IMR-90 (cell line): ENCODE measurements around the gene MAP1A. TPM values are rescaled to one million over a fixed set of nuclear protein-coding genes. Genes with fewer than 3 reads are reported as not detected.
A peak's percentile ranks its signal among the peaks of the same experiment; 100 is the strongest.

Experiments used
- ATAC-seq: fragments of 200-7000 bp; cut with Tn5 transposase; 2 replicates; pipeline ENCODE4 v1.9.1; 2020; ENCODE audit warnings: low read depth, mild to moderate bottlenecking, moderate library complexity
- BruUV-seq: library from RNA; stranded (reverse); fragments of 400-500 nt; replicated peaks from 2 replicates; lab custom pipeline; 2021; lab: Mats Ljungman, UMichigan
- CTCF ChIA-PET: fragments of 300-600 bp; formaldehyde crosslinking; extraction: SDS; loops from one replicate; lab custom pipeline; 2021; ENCODE audit warnings: antibody characterized with exemption; lab: Yijun Ruan, JAX
- POLR2A ChIA-PET: fragments of 300-600 bp; sonication (Branson Sonifier 250); formaldehyde crosslinking; loops from one replicate; lab custom pipeline; 2022; ENCODE audit warnings: antibody characterized with exemption; ENCODE audit not compliant: unreplicated experiment; lab: Charles Lee
- DNase-seq: peaks from one replicate; pipeline ENCODE4 v3.0.0; 2013
- H2AFZ ChIP-seq: replicated peaks from 2 replicates; pipeline ENCODE3; 2013; ENCODE audit warnings: low read length, mild to moderate bottlenecking; ENCODE audit not compliant: poor library complexity
- H2AK5ac ChIP-seq: 2 replicates; pipeline ENCODE4 v1.6.1; 2013; ENCODE audit warnings: low read depth, low read length, inconsistent platforms
- H2AK9ac ChIP-seq: replicated peaks from 2 replicates; pipeline ENCODE3; 2013; ENCODE audit warnings: mild to moderate bottlenecking, low read depth, low read length, moderate library complexity; ENCODE audit not compliant: poor library complexity
- H2BK120ac ChIP-seq: 2 replicates; pipeline ENCODE4 v1.6.1; 2013; ENCODE audit warnings: low read depth, low read length, inconsistent platforms
- H2BK15ac ChIP-seq: 3 replicates; pipeline ENCODE4 v1.6.1; 2013; ENCODE audit warnings: low read depth, low read length, inconsistent platforms
- H2BK20ac ChIP-seq: 2 replicates; pipeline ENCODE4 v1.6.1; 2013; ENCODE audit warnings: low read depth, mild to moderate bottlenecking, inconsistent platforms, low read length, moderate library complexity
- H2BK5ac ChIP-seq: 2 replicates; pipeline ENCODE4 v1.6.1; 2013; ENCODE audit warnings: mild to moderate bottlenecking, low read depth, low read length, inconsistent platforms; ENCODE audit not compliant: poor library complexity, severe bottlenecking
- H3K14ac ChIP-seq: replicated peaks from 2 replicates; pipeline ENCODE4 v1.6.1; 2013; ENCODE audit warnings: low read depth, low read length, inconsistent platforms
- H3K18ac ChIP-seq: 2 replicates; pipeline ENCODE4 v1.6.1; 2013; ENCODE audit warnings: low read depth, low read length, control low read depth
- H3K23ac ChIP-seq: 2 replicates; pipeline ENCODE4 v1.6.1; 2013; ENCODE audit warnings: low read depth, low read length, inconsistent platforms
- H3K27ac ChIP-seq: 2 replicates; pipeline ENCODE4 v1.5.1; 2013; ENCODE audit warnings: mild to moderate bottlenecking, control low read depth, low read length; ENCODE audit not compliant: insufficient read depth
- H3K27me3 ChIP-seq: 2 replicates; pipeline ENCODE4 v1.6.1; 2013; ENCODE audit warnings: low read length; ENCODE audit not compliant: control insufficient read depth, insufficient read depth
- H3K36me3 ChIP-seq: 2 replicates; pipeline ENCODE4 v1.6.1; 2013; ENCODE audit warnings: low read length, mixed read lengths; ENCODE audit not compliant: control insufficient read depth, insufficient read depth
- H3K4ac ChIP-seq: 2 replicates; pipeline ENCODE4 v1.6.1; 2013; ENCODE audit warnings: low read depth, low read length, inconsistent platforms
- H3K4me1 ChIP-seq: 2 replicates; pipeline ENCODE4 v1.6.1; 2013; ENCODE audit warnings: low read length, mixed read lengths; ENCODE audit not compliant: control insufficient read depth, insufficient read depth
- H3K4me2 ChIP-seq: 2 replicates; pipeline ENCODE4 v1.6.1; 2013; ENCODE audit warnings: low read depth, mild to moderate bottlenecking, control low read depth, low read length, moderate library complexity
- H3K4me3 ChIP-seq: 2 replicates; pipeline ENCODE4 v1.5.1; 2013; ENCODE audit warnings: low read depth, mild to moderate bottlenecking, control low read depth, low read length, moderate library complexity; ENCODE audit not compliant: insufficient read depth
- H3K56ac ChIP-seq: 2 replicates; pipeline ENCODE4 v1.6.1; 2013; ENCODE audit warnings: low read length, inconsistent platforms; ENCODE audit not compliant: insufficient read depth; ENCODE audit errors: extremely low read depth
- H3K79me1 ChIP-seq, 2 experiments: 2 replicates each; pipeline ENCODE4 v1.6.1; 2013; ENCODE audit warnings: low read length in 2 of 2, inconsistent platforms in 1 of 2, low read depth in 1 of 2
- H3K9ac ChIP-seq: 2 replicates; pipeline ENCODE4 v1.6.1; 2013; ENCODE audit warnings: low read depth, low read length, control low read depth
- H3K9me1 ChIP-seq: 2 replicates; pipeline ENCODE4 v1.6.1; 2013; ENCODE audit warnings: low read length, inconsistent platforms; ENCODE audit not compliant: insufficient read depth
- H3K9me3 ChIP-seq: 2 replicates; pipeline ENCODE4 v1.6.1; 2013; ENCODE audit warnings: low read length; ENCODE audit not compliant: control insufficient read depth, insufficient read depth
- H4K20me1 ChIP-seq: 2 replicates; pipeline ENCODE4 v1.6.1; 2013; ENCODE audit warnings: low read length, inconsistent platforms; ENCODE audit not compliant: insufficient read depth
- H4K5ac ChIP-seq: 2 replicates; pipeline ENCODE4 v1.6.1; 2013; ENCODE audit warnings: mild to moderate bottlenecking, low read depth, low read length, control low read depth
- H4K8ac ChIP-seq, 2 experiments: 2 replicates each; pipeline ENCODE4 v1.6.1; 2013; ENCODE audit warnings: low read depth in 2 of 2, low read length in 2 of 2, control low read depth in 1 of 2, inconsistent platforms in 1 of 2
- H4K91ac ChIP-seq: 2 replicates; pipeline ENCODE4 v1.6.1; 2013; ENCODE audit warnings: low read depth, low read length, inconsistent platforms; ENCODE audit not compliant: insufficient read depth
- CEBPB ChIP-seq: IDR thresholded peaks from 2 replicates; pipeline ENCODE4 v1.6.1; 2012; ENCODE audit warnings: low read depth, low read length, improper control_type of control experiment
- RAD21 ChIP-seq: IDR thresholded peaks from 2 replicates; pipeline ENCODE4 v1.6.1; 2012; ENCODE audit warnings: low read length, improper control_type of control experiment
- WGBS, 2 experiments: methylation state at CpG; one replicate each; pipeline versions ENCODE4 v1.1.5 to v1.1.7; 2013; ENCODE audit warnings: missing lambda C conversion rate in 2 of 2; ENCODE audit not compliant: insufficient read length in 1 of 2; ENCODE audit errors: extremely low coverage in 2 of 2; 5-methylcytosine and 5-hydroxymethylcytosine counted together
- dilution Hi-C: fragments of 300-500 bp; cut with HindIII; formaldehyde crosslinking; loops from one replicate; pipeline ENCODE4 v1.14.3; 2018; ENCODE audit warnings: low sequenced_read_pairs; ENCODE audit not compliant: unreplicated experiment
- in situ Hi-C: fragments of 300-500 bp; cut with MboI; formaldehyde crosslinking; loops from 3 replicates; pipeline ENCODE4 v1.14.3; 2019; ENCODE audit warnings: low sequenced_read_pairs, inconsistent platforms, mixed read lengths
- intact Hi-C: fragments of 100-400 bp; cut with micrococcal nuclease; formaldehyde crosslinking; loops from 2 replicates; pipeline ENCODE4 v1.10.0; 2022
- polyA plus RNA-seq, 3 experiments: library from polyadenylated mRNA; depleted of rRNA; stranded (reverse); fragments of >200 nt; gene quantifications; 2 replicates each; pipeline ENCODE4 v1.2.3, GENCODE V29; 2012; ENCODE audit warnings: low replicate concordance in 1 of 3
- total RNA-seq: library from RNA; depleted of rRNA; stranded (reverse); fragments of >200 nt; gene quantifications from 2 replicates; pipeline ENCODE4 v1.2.3, GENCODE V29; 2012
- TF ChIP-seq, protein P1 (sequence below): conservative IDR thresholded peaks from 2 replicates; pipeline ENCODE4 v1.5.1; 2012; ENCODE audit warnings: mild to moderate bottlenecking, low read depth, low read length, improper control_type of control experiment

Gene MAP1A
- total and polyA plus RNA-seq, 2 of the 4 experiments (the other 2 are of a cell fraction) = 28.7 to 48.2 TPM

- Histone ChIP-seq H4K20me1 (peaks cover 4% of the 10 kb centered on the region; the same call in 1 of the 2 replicates), H2AK5ac (no peak overlapping the region), H2BK5ac (no peak overlapping the region), H2BK20ac (no peak overlapping the region), H2AFZ (no peak overlapping the region), H4K8ac (no peak overlapping the region), H4K5ac (no peak overlapping the region), H2AK9ac (no peak overlapping the region), H3K9ac (no peak overlapping the region), H3K23ac (no peak overlapping the region), H3K18ac (no peak overlapping the region), H3K4ac (no peak overlapping the region), H3K27ac (no peak overlapping the region), H3K56ac (no peak overlapping the region), H3K36me3 (peaks cover 39% of the 10 kb centered on the region), H3K4me2 (no peak overlapping the region), H4K91ac (no peak overlapping the region), H3K27me3 (no peaks in the 10 kb centered on the region), H2BK120ac (no peak overlapping the region), H3K4me1 (no peaks in the 10 kb centered on the region), H3K14ac (no peak overlapping the region), H3K9me1 (no peaks in the 10 kb centered on the region; the same call in 1 of the 2 replicates), H3K79me1 (peaks cover 20 to 31% of the 10 kb centered on the region in 2 experiments), H3K4me3 (no peak overlapping the region), H2BK15ac (no peak overlapping the region), H3K9me3 (no peaks in the 10 kb centered on the region)
- no CpG with 5 or more reads among the region's 2 CpGs for WGBS, 2 experiments
- in situ Hi-C loops (no loop called here), dilution Hi-C loops (no loop called here), intact Hi-C loops (no loop called here)
- no peak; the same call in 1 of the 2 replicates for ATAC-seq
- 0 out of 2 replicates have a peak, but pooled peaks have one; percentile 29 for TF ChIP-seq CEBPB
- TF ChIP-seq, protein P1, sequence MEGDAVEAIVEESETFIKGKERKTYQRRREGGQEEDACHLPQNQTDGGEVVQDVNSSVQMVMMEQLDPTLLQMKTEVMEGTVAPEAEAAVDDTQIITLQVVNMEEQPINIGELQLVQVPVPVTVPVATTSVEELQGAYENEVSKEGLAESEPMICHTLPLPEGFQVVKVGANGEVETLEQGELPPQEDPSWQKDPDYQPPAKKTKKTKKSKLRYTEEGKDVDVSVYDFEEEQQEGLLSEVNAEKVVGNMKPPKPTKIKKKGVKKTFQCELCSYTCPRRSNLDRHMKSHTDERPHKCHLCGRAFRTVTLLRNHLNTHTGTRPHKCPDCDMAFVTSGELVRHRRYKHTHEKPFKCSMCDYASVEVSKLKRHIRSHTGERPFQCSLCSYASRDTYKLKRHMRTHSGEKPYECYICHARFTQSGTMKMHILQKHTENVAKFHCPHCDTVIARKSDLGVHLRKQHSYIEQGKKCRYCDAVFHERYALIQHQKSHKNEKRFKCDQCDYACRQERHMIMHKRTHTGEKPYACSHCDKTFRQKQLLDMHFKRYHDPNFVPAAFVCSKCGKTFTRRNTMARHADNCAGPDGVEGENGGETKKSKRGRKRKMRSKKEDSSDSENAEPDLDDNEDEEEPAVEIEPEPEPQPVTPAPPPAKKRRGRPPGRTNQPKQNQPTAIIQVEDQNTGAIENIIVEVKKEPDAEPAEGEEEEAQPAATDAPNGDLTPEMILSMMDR = no peak
- TF ChIP-seq RAD21 = no peak
- ChIA-PET POLR2A (interaction anchor here (0.6 kb wide), 1 partner anchor 283 kb away, joined by 15 read pairs; no protein-coding TSS in a partner anchor), CTCF (no interaction called here)
- no peak for DNase-seq
- no TSS peak for BruUV-seq
Observed at GRCh38 chr15:43484455-43484854, 33.0 kb upstream of the MAP1A start.
